ENCODE results near the gene PUDP.

DNA sequence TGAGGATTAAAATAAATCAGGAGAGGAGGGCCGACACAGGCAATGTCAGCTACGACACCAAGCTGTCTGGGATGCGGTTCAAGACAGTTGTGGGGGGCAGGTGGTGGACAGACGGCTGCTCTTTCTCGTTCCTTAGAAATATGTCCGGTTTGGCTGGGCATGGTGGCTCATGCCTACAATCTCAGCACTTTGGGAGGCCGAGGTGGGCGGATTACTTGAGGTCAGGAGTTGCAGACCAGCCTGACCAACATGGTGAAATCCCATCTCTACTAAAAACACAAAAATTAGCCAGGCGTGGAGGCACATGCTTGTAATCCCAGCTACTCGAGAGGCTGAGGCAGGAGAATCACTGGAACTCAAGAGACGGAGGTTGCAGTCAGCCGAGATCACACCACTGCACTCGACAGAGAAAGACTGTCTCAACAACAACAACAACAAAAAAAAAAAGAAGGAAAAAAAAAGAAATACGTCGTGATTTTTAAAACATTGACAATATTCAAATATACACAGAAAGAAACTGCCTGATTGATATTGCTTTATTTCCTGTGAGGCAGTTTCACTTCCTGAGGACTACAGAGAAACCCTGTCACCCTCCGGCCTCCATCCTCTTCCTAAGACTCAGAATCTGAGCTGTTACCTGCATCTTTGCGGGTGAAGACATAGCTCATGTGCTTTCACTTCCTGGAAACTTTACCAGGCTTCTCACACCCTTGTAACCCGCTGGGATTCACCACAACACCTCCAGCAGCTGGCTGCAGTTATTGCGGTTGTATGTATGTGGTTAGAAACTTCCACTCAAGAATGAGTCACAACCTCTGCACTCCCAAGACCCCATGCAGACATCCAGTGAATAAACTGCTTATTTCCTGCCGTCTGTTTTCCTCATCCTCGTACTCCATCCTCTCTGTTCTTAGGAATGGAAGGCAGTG is 64.2 kb downstream of the PUDP start:
- TF ChIP-seq, protein P1, sequence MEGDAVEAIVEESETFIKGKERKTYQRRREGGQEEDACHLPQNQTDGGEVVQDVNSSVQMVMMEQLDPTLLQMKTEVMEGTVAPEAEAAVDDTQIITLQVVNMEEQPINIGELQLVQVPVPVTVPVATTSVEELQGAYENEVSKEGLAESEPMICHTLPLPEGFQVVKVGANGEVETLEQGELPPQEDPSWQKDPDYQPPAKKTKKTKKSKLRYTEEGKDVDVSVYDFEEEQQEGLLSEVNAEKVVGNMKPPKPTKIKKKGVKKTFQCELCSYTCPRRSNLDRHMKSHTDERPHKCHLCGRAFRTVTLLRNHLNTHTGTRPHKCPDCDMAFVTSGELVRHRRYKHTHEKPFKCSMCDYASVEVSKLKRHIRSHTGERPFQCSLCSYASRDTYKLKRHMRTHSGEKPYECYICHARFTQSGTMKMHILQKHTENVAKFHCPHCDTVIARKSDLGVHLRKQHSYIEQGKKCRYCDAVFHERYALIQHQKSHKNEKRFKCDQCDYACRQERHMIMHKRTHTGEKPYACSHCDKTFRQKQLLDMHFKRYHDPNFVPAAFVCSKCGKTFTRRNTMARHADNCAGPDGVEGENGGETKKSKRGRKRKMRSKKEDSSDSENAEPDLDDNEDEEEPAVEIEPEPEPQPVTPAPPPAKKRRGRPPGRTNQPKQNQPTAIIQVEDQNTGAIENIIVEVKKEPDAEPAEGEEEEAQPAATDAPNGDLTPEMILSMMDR (IDR thresholded peaks at IDR 0.05), result no peak
- no peak for TF ChIP-seq POLR2A (IDR thresholded peaks at IDR 0.05)
